NCI-H146 treated with DMSO at 0.1 percent for 48 hours (cell line): Measurements from ENCODE around the gene C14orf132.

Experiments used
- DNase-seq: peaks from one replicate; lab custom pipeline; 2025; ENCODE audit not compliant: unreplicated experiment; lab: John Stamatoyannopoulos, UW

C14orf132 gene

DNA sequence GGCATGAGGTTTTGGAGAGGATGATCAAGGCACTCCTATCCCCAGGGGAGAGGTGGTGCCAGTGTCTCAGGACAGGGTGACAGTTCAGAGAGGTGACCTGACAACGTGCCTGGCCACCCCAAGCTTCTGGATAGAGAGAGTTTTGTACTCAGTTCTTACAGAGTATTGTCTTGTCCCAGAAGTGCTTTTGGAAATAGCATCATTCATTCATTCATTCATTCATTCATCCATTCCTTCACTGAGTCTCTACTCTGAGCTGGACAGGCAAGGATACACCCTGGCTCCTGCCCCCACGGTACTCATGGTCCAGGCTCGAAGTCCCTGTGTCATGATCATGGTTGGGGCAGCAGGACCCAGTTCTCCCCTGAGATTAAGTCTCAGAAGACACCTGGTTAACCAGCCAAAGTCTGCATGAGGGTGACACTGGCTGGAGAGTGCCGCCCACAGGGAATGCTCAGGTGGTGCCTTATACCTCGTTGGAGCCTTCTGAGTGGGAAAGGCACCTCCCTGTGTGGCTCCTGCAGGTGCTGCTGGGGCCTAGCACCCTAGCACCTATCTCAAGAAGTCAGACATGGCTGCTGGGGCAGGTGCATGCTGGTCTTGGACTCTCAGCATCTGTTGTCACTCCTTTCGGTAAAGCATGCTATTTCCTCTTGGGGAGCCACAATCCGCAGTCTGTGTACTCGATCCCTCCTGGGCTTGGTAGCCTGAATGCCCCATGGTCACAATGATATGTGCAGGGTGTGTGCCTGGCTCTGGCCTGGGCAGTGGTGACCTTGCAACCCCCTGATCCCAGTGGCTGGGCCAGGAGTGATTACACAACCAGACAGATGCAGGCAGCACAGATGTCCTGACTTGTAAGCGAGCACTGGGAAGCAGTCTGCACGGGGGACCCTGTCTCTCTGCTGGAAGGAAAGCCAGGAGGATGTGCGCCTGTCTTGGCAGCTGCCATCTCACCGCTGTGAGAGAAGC, 57.8 kb downstream of the C14orf132 start:
- no peak for DNase-seq

DNA sequence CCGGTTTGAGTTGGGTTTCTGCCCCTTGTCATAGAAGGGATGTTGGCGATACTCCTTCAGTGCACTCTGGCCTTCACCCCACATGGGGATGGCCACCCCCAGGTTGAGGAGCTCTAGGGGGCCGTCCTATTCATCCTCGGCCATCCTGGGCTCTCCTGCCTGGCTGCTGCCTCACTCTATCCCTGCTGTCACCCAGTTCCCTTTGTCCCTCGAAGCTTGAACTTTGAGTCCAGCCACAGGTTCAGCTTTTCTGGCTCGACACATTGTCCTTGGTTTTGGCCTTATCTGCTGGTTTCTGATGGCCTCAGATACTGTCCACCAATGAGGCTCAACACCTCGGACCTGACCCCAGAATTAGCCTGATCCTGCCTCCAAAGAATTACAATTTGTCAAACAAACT, 58.6 kb downstream of the C14orf132 start:
- DNase-seq: no peak

DNA sequence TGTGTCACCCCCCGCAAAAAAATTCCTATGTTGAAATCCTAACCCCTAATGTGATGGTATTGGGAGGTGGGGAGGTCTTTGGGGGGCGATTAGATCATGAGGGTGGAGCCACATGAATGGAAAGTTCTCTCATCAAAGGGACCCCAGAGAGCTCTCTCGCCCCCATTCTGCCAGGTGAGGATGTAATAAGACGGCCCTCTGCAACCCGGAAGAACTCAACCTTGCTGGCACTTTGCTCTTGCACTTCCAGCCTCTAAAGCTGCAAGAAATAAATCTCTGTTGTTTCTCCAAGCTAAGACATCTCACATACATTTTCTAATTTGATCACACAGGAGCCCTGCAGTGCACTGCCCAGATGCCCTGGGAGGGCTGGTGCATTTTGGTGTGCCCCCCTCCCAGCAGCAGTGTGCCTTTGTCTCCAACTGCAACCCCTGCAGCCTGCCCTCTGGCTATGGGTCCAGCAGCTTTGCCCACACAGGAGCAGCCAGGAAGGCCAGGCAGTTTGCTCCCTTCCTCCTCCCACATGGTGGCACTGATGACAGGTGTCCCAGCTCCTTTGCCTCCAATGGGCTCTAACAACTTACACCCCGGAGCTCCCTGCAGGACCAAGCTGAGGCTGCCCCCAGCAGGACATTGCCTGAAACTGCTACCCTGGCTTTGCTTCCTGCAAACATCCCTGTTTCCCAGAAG, 59.3 kb downstream of the C14orf132 start:
- peak; percentile 59 for DNase-seq

DNA sequence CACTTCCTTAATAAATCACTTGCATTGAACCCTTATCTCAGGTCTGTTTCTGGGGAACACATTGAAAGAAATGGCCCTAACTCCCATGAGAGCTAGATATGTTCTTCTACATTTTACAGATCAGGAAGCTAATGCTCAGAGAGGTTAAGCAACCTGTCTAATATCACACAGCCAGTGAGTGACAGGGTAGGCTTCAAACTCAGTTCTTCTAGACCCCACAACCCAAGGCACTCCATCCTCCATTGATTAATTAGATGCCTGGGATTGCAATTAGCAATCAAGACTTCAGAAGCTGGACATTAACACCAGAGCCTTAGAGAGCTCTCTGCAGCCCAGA, 59.8 kb downstream of the C14orf132 start:
- DNase-seq: no peak

DNA sequence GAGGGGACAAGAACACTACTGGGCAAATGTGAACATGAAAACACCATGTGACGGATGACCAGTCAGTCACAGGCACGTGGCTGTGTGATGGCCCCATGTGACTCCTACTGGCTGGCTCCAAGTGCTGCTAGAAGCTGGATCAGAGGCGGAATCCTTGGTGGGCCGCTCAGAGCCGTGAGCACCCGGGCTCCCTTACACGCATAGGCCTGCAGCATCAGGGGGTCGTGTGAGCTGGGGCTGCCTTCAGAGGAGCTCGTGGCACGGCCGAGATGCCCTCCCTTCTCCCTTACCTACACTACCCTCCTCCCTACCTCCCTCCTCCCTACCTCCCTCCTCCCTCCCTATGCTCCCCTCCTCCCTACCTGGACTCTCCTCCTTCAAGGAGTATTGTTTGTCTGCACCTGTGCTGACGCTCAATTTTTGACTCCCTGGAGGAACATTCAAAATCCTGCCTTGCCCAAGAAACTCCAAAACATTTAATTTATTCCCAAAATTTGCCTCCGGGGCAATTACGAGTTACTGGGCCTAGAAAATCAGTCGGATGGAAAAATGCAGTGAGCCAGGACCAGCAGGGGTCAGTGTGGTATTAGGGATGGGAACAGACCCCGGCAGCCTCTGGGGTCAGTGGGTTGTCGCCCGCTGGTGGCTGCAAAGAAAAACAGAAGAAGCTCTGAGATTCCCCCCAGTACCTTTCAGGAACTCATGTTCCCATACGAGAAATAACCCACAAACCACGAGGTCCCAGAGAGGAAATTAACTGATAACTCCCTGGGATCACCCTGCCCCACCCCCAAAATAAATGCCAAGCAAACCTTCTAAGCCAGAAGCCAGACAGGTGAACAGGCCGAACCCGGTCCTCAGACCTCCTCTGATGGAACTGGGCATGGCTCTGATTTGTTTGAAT, 61.3 kb downstream of the C14orf132 start:
- DNase-seq: peak; percentile 20

DNA sequence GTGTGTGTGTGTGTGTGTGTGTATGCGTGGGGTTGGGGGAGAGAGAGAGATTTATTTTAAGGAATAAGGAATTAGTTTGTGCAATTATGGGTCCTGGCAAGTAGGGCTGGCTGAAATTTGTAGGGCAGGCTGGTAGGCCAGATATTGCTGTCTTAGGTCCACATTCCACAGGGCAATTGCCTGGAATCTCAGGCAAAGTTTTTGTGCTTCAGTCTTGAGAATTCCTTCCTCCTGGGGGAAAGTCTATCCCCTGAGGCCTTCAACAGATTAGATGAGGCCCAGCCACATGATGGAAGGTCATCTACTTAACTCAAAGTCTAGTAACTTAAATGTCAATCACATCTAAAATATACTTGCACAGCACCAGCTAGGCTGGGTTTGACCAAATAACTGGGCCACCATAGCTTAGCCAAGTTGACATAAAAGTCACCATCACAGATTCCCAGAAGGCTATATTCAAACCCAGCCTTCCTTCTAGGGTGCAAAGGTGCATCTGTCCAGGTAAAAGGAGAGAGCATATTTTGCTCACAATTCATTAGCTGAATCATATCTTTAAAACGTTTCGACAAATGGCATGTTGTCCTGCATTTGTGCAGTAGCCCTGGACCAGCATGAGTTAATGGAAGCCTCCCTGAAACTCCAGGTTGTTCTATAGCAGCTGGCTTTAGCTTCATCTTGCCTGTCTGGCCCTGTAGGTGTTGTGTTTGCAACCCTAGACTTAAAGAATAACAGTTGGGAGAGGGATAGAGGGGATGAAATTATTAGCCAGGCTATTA, 63.1 kb downstream of the C14orf132 start:
- no peak for DNase-seq

DNA sequence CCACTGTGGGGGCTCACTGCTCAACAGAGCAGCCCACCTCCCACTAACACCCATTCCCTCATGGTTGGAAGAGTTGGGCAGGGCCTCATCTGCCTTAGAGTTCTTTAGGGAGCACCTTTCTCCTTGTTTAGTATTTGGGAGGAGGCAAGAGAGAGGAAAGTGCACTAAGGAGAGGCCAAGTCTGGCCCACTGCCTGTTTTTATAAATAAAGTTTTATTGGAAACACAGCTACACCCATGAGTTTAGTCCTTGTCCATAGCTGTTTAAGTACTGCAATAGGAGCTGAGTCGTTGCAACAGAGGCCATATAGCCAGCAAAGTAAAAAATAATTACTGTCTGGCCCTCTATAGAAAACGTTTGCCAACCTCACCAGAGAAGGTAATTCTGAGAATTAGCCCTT, 63.9 kb downstream of the C14orf132 start:
- DNase-seq: no peak

DNA sequence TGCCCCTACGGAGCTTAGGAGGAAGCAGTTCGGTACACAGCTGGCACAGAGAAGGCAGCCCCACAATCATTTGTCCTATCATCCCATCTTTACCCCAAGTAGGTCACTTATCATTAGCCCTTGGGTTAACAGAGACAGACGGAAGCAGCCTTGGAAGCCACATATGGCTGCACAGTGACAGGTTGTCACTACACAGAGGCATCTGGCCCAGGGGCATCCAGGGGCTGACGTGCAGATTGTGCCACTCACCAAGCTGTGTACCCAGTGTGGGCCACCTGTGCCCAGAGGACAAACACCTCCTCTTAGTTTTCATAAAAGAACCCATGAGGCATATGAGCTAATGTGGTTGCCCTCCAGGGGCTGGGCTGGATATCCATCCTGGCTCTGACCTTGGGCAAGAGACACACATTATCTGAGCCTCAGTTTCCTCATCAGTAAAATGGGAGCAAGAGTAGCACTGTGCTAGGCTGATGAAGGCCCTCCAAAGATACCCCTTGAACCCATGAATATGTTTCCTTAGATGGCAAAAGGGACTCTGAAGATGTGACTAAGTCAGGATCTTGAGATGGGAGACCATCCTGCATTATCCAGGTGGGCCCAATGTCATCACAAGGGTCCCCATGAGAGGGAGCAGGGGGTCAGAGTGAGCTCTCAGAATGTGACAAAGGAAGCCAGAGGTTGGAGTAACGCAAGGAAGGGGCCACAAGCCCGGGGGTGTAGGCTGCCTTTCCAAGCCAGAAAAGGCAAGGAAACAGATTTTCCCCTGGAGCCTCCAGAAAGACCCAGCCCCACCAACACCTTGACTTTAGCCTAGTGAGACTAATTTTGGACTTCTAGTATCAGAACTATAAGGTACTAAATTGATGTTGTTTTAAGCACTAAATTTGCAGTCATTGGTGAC, 64.6 kb downstream of the C14orf132 start:
- DNase-seq: no peak

DNA sequence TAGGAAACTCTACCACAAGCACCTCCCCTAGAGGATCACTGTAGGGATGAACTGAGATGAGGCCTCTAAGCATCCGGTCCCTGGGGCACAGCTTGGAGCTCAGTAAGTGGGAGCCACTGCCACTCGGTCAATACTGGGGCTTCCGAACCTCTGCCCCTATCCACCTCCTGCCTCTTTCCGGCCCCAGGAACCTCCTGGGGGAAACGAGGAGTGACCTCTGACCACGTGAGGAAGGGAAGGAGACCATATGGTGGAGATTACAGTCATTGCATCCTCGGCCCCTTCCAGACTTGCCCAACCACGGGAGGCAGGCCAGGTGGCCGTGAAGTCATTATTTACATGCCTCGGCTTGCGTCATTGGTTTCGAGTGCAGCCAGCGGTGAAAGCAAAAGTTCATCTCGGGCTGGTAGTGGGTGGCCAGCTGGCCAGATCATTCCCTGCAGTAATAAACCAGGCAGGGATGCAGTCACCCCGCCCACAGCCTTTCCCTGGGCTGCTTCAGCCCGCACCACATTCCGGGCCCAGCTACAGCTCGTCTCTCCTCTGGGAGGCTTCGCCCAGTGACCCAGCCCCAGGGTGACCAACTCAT, 65.4 kb downstream of the C14orf132 start:
- DNase-seq: no peak

DNA sequence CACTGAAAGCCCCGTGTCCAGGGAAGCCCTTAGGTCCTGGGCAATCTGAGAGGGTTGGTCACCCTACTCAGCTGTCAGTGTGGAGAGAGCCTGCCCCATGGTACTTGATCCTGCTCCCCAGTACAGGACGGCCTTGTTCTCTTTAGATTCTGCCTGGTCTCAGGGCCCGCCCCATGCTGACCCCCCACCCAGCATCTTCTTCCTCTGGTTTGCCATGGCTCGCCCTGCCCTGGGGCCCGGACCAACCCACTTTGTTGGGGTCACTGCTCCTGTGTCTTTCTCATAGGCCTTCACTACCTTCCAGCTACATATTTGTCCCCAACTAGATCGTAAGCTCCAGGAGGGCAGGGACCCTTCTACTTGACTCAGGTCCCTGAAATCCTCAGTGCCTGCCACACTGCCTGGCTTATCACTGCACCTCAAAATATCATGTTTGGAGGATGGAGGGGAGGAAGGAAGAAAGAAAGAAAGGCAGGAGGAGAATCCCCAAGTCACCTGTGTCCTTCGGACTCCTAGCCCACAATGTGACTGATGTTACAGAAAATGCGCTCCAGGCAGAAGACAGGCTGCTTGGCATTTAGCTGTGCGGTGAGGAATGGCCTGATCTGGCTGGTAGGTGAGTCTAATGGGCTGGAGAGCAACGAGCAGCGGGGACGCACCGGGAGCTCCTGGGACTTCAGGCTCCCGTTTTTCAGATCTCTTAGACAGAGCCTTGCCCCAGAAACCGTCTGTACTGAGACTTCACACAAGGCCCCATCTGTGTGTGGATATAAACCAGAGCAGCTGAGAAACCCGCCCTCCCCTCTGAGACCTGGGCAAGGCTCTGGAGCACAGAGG, 66.1 kb downstream of the C14orf132 start:
- no peak for DNase-seq

DNA sequence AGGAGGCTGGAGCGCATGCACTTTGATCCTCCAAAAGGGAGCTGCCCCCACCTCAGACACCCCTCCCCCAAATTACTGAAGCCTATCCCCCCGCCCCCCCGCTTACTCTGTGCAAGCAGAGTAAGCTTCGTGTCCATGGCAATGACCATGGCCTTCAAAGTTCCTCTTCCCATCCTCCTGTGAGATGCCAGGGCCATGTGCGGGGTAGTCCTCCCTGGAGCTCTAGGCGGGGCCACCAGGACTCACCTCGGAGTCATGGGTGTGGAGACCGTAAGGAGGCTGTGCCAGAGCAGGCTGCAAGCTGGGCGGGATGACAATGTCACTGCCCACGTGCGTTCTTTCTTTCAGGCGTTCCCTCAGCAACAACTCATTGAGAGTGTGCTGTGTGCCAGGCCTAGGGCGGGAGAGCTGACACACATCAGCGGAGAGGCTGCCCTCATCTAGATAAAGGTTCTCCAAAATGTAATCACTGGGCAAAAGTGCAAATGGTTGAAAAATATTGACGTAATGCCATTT, 66.8 kb downstream of the C14orf132 start:
- no peak for DNase-seq

DNA sequence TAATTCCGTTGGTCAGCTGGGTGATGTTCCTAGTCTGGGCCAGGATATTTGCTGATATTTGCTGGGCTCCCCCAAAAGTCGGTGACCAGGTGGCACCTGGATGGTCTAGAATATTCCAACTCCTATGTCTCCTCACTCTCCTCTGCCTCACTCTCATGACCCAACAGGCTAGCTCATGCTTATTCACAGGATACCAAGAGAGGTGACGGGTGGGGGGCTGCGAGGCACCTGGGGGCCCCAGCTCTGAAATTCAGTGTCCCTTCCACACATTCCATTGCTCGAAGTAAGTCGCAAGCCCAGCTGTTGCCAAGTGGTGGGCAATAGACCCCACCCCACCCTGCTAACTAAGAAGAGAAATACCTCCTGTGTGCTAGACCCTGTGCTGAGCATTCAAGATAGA, 67.7 kb downstream of the C14orf132 start:
- no peak for DNase-seq

DNA sequence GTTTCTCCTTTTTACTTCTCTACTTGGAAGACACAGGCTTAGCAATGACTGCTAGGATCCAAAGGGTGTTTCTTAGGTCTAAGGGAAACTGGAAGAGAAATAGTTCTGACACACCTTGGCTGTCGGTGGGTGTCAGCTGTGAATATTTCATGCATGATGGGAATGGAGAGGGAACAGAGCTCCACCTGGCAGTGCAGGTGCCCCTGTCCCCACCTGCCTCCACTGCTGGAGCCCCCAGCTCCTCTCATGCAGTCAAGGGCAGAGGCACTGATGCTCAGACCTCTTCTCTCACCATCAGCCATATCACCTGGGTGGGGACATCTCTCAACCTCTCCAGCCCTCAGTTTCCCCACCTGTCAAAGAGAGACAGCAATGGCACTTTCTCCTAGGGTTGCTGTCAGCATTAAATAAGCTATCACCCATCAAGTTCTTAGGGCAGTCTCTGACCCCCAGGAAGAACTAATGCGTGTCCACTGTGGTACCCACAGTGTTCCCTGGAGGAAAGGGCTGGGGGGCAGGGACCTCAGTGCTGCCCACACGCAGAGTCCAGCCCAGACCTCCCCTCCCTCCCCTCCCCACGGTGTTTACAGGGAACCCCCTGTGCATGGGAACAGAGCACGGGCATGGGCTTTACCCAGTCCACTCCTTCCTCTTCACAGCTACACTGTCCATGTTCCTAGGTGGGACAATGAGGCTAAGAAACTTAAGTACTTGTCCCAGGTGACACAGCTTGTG, 69.1 kb downstream of the C14orf132 start:
- DNase-seq: no peak

DNA sequence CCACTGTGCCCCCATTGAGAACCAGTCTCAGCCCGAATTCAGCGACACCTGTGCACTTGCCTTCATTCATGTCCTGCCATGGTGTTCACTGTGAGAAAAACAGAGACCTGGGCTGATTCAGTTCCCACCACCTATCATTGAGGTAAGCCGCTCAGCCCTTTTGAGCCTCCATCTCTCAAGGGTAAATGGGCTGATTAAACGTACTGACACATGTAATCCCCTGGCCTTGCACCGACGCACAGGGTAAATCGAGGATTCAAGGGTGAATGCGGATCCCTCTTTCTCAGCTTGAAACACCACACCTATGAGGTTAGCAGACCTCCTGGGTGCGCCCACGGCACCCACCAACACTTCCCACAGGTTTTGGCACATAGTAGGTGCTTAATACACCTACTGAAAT, 69.7 kb downstream of the C14orf132 start:
- DNase-seq: no peak

DNA sequence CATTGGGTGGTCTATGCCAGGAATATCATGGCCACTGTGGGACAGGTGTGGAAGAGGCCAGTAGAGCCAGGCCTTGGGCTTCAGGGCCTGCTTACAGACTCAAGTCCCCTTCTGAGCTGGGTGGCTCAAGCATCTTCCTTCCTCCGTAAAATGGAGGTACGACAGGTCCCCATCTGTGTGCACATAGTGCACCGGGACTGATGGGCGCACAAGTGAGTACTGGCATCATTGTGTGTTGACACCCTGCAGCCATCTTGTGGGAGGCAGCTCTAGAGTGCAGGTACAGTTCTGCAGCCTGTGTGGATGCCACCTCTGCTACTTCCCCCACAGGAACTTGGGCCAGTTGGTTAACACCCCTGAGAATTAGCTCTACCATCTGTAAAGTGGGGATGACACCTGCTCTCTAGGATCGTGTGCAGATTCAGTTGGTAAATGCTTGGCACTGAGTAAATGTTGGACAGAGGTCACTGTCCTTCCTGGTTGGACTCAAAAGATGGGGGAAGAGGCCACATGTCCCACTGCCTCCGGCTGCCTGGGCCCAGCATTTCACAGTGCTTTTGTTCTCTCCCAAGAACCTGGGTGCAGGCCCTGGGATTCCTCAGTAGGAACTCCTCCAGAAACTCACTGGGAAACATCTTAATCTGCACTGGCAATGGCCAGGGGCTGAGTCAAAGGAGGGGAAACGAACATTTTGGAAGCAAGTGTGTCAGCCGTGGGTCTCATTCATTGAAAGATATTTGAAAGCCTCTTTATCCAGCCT, 70.6 kb downstream of the C14orf132 start:
- no peak for DNase-seq

DNA sequence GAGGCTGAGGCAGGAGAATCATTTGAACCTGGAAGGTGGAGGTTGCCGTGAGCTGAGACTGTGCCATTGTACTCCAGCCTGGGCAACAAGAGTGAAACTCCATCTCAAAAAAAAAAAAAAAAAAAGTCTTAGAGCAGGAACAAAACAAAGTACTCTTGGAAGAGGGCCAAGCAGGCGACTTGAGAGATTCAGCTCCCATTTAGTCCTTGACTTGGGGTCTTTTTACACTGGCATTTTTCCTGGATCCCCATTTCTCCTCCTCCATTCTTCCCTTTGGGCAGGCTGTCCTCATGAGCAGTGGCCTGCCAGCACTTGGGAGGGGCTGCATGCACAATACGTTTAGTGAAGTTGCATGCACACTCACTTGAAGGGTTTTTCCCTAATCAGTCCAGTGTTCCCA, 72.9 kb downstream of the C14orf132 start:
- no peak for DNase-seq

DNA sequence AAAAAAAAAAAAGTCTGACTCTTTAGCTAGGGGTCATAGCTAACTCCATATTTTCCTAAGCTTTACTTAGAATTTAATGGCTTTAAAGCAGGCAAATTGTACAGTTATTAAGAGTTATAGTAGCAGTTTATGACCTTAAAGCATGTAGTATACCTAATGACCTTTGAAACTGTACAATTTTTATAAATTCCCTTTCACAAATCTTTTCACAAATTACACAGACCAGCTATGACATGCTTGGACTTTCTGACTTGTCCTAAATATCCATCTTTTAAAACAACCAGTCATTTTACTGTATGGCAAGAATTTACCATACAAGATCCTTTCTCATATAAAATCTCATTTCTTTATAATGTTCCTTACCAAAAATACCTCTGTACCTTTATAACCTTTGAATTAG, 74.8 kb downstream of the C14orf132 start:
- no peak for DNase-seq
